ENCODE data around the gene ADIRF.

GRCh38 chr10:87000491-87000890, 32.2 kb downstream of the ADIRF start:
- TF ChIP-seq NFIC (IDR thresholded peaks at IDR 0.05) (no peak), MAX (IDR thresholded peaks at IDR 0.05) (no peak), FOXM1 (IDR thresholded peaks at IDR 0.05; ENCODE audit: borderline replicate concordance, low read depth) (no peak), RAD21 (IDR thresholded peaks at IDR 0.05; ENCODE audit: low read depth) (no peak), REST (IDR thresholded peaks at IDR 0.05; ENCODE audit: low read depth) (no peak), USF1 (IDR thresholded peaks at IDR 0.05) (no peak), CEBPB (IDR thresholded peaks at IDR 0.05) (no peak), EP300 (IDR thresholded peaks at IDR 0.05; ENCODE audit: borderline replicate concordance) (no peak), CREB1 (IDR thresholded peaks at IDR 0.05; ENCODE audit: low read depth) (no peak)

All from Ishikawa (cell line).